Natural killer cell (primary cell): Measurements from ENCODE around the gene AHSG. TPM values are rescaled to one million over a fixed set of nuclear protein-coding genes. Genes with fewer than 3 reads are reported as not detected.

Experiments
- ATAC-seq, 3 donors: fragments of 150-1000 bp in 2 of 3; fragments of 200-7000 bp in 1 of 3; cut with Tn5 transposase; 1 replicate in 1 of 3; 2 replicates in 2 of 3; pipeline ENCODE4 v1.10.0; 2021; ENCODE audit warnings: mild to moderate bottlenecking in 2 of 3, moderate library complexity in 2 of 3
- DNase-seq, 2 donors: peaks; one replicate each; pipeline versions ENCODE4 v3.0.0 to v3.0.0-alpha.2; 2013 to 2021; ENCODE audit warnings: mixed read lengths in 1 of 2
- H3K27ac ChIP-seq: one replicate; pipeline ENCODE4 v1.5.1; 2013; ENCODE audit warnings: mild to moderate bottlenecking, low read length
- H3K27me3 ChIP-seq: one replicate; pipeline ENCODE4 v1.6.1; 2013; ENCODE audit warnings: low read length; ENCODE audit not compliant: control insufficient read depth, insufficient read depth
- H3K36me3 ChIP-seq: one replicate; pipeline ENCODE4 v1.6.1; 2013; ENCODE audit warnings: low read length; ENCODE audit not compliant: control insufficient read depth, insufficient read depth
- H3K4me1 ChIP-seq: one replicate; pipeline ENCODE4 v1.6.1; 2013; ENCODE audit warnings: low read length; ENCODE audit not compliant: control insufficient read depth, insufficient read depth
- H3K4me3 ChIP-seq: one replicate; pipeline ENCODE4 v1.5.1; 2013; ENCODE audit warnings: low read length
- H3K9me3 ChIP-seq: one replicate; pipeline ENCODE4 v1.6.1; 2013; ENCODE audit warnings: low read length; ENCODE audit not compliant: control insufficient read depth, insufficient read depth
- H3K27ac Mint-ChIP-seq, 2 donors: one replicate each; pipeline ENCODE4 v1.8.0; 2022; ENCODE audit warnings: mild to moderate bottlenecking in 2 of 2, mixed read lengths in 2 of 2, moderate library complexity in 1 of 2
- H3K27me3 Mint-ChIP-seq, 2 donors: one replicate each; pipeline ENCODE4 v1.8.0; 2022; ENCODE audit warnings: low read depth in 2 of 2, mixed read lengths in 2 of 2
- H3K36me3 Mint-ChIP-seq: one replicate; pipeline ENCODE4 v1.8.0; 2022; ENCODE audit warnings: mixed read lengths
- H3K4me1 Mint-ChIP-seq, 2 donors: one replicate each; pipeline ENCODE4 v1.8.0; 2022; ENCODE audit warnings: mixed read lengths in 2 of 2
- H3K4me3 Mint-ChIP-seq: one replicate; pipeline ENCODE4 v1.8.0; 2022; ENCODE audit warnings: mild to moderate bottlenecking, moderate library complexity, mixed read lengths
- H3K9me3 Mint-ChIP-seq, 2 donors: one replicate each; pipeline ENCODE4 v1.8.0; 2022; ENCODE audit warnings: mixed read lengths in 2 of 2
- WGBS: methylation state at CpG from one replicate; pipeline ENCODE4 v1.1.7; 2013; ENCODE audit warnings: missing lambda C conversion rate; ENCODE audit not compliant: insufficient coverage; 5-methylcytosine and 5-hydroxymethylcytosine counted together
- intact Hi-C: fragments of 100-400 bp; cut with micrococcal nuclease; formaldehyde crosslinking; loops from one replicate; pipeline ENCODE4 v1.14.2; 2022
- total RNA-seq, 4 donors: library from RNA; stranded (reverse); fragments of 120-200 nt in 1 of 4; gene quantifications; one replicate each; pipeline versions ENCODE4 v1.2.3 to v1.2.4, GENCODE V29; 2013 to 2022
- TF ChIP-seq, protein P1 (sequence below): fragments of 200-600 bp; IDR thresholded peaks from one replicate; pipeline ENCODE4 v1.8.0; 2022; ENCODE audit warnings: antibody characterized with exemption

Gene AHSG
- total RNA-seq, 3 donors from 2014 or later (not counting 1 experiment from before 2014, with no cell fraction given) = not detected

GRCh38 chr3:186570096-186570940 lies 42.5 kb upstream of the AHSG start, which contains the start of gene DNAJB11:
TSS of gene DNAJB11 (plus strand) at chr3:186570720. CDS start at chr3:186570898, 178 bp downstream.
- Mint-ChIP-seq H3K9me3 (no peaks in the 10 kb centered on the region), H3K36me3 (peaks cover 10% of the 10 kb centered on the region), H3K4me1 (peaks cover 50 to 58% of the 10 kb centered on the region in 2 donors), H3K4me3 (peak within 1 kb of the TSS; percentile 99), H3K27ac (peak within 1 kb of the TSS; percentile 97 to 98), H3K27me3 (no peaks in the 10 kb centered on the region)
- H3K9me3 ChIP-seq = no peaks in the 10 kb centered on the region
- peak within 1 kb of the TSS; percentile 84 for H3K4me3 ChIP-seq
- H3K27me3 ChIP-seq = no peaks in the 10 kb centered on the region
- WGBS = under 1% methylated on average over 59 of the region's 59 CpGs
- DNase-seq (peak; percentile 97 to 99), ATAC-seq (peak; percentile 83 to 95 (median 83))
- H3K36me3 ChIP-seq = peaks cover 23% of the 10 kb centered on the region
- intact Hi-C loops = loop anchor here (1.0 to 10.0 kb wide), 4 partner anchors 214 to 984 kb away; partner anchors contain the start of genes ETV5, RPL39L and SENP2
- H3K27ac ChIP-seq = peak within 1 kb of the TSS; percentile 95
- TF ChIP-seq, protein P1, sequence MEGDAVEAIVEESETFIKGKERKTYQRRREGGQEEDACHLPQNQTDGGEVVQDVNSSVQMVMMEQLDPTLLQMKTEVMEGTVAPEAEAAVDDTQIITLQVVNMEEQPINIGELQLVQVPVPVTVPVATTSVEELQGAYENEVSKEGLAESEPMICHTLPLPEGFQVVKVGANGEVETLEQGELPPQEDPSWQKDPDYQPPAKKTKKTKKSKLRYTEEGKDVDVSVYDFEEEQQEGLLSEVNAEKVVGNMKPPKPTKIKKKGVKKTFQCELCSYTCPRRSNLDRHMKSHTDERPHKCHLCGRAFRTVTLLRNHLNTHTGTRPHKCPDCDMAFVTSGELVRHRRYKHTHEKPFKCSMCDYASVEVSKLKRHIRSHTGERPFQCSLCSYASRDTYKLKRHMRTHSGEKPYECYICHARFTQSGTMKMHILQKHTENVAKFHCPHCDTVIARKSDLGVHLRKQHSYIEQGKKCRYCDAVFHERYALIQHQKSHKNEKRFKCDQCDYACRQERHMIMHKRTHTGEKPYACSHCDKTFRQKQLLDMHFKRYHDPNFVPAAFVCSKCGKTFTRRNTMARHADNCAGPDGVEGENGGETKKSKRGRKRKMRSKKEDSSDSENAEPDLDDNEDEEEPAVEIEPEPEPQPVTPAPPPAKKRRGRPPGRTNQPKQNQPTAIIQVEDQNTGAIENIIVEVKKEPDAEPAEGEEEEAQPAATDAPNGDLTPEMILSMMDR = no peak
- H3K4me1 ChIP-seq = peaks cover 36% of the 10 kb centered on the region

DNA sequence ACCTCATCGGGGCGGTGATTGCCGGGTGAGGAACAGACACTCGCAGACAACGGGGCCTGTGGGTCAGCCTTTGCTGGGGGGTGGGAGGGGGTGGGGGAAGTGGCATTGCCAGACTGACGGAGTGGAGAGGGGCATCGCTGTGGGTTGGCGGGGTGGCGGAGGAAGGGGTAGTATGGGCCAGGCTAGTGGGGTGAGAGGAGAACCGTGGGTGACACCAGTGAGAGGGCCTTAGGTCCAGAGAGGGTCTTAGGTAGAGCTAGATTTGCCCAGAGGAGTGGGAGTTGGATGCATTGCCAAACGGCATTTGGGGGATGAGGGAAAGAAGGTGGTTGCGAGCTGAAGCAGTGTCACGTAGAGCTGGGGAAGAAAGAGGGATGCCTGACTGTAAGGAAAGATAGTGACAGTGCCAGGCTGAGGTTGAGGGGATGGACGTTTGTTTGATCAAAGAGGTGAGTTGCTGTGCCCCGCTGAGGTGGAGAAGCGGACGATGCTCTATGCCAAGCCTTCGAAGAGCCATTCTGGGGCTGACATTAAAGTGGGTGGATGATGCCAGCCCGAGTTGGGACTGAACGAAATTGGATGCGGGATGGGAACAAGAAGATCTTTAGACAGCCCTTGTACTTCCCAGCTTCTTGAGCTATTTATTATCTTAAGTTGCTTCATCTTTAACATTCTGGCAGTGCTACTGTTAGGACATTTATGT lies 41.8 kb upstream of the AHSG start:
- no peak for DNase-seq
- peak overlapping the region; percentile 84 for H3K4me3 ChIP-seq
- intact Hi-C loops = loop anchor here (1.0 to 10.0 kb wide), 4 partner anchors 213 to 985 kb away; partner anchors contain the start of genes ETV5, RPL39L and SENP2
- H3K27me3 Mint-ChIP-seq = no peaks in the 10 kb centered on the region
- TF ChIP-seq, protein P1 = no peak
- WGBS = 5% methylated on average over 21 of the region's 21 CpGs
- peaks cover 33% of the 10 kb centered on the region for H3K4me1 ChIP-seq
- no peaks in the 10 kb centered on the region for H3K9me3 Mint-ChIP-seq
- H3K9me3 ChIP-seq = no peaks in the 10 kb centered on the region
- H3K27ac ChIP-seq = peak overlapping the region; percentile 95
- peak overlapping the region; percentile 99 for H3K4me3 Mint-ChIP-seq
- H3K36me3 Mint-ChIP-seq = peaks cover 10% of the 10 kb centered on the region
- H3K36me3 ChIP-seq = peaks cover 31% of the 10 kb centered on the region
- H3K4me1 Mint-ChIP-seq = peaks cover 53 to 57% of the 10 kb centered on the region in 2 donors
- no peak for ATAC-seq
- no peaks in the 10 kb centered on the region for H3K27me3 ChIP-seq
- peak overlapping the region; percentile 97 to 98 for H3K27ac Mint-ChIP-seq

DNA sequence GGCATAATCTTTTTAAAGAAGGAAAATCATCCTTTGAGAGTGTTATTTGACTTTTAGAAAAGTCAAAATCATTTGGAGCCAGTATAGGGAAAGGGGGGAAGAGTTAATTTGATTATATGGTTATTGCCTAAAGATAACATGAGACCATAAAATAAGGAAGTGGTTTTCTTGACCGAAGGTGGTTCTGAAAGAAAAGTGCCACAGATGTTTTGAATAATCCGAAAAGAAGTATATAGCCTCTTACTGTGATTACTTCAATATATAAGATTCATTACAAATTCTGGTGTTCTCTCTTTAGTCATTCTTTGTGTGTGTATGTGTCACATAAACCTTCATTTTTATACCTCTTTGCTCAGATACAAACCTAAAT lies 41.2 kb upstream of the AHSG start:
- intact Hi-C loops = loop anchor here (10.0 kb wide), 1 partner anchor 563 kb away; the partner anchor contains the start of gene RPL39L
- ATAC-seq (no peak), DNase-seq (no peak)
- no peak overlapping the region for H3K27ac ChIP-seq
- H3K4me3 Mint-ChIP-seq = peak overlapping the region; percentile 99
- H3K27me3 ChIP-seq = no peaks in the 10 kb centered on the region
- peaks cover 37% of the 10 kb centered on the region for H3K36me3 ChIP-seq
- H3K27ac Mint-ChIP-seq = peak overlapping the region; percentile 97 to 98
- H3K4me3 ChIP-seq = peak overlapping the region; percentile 84
- peaks cover 48 to 52% of the 10 kb centered on the region in 2 donors for H3K4me1 Mint-ChIP-seq
- peaks cover 28% of the 10 kb centered on the region for H3K4me1 ChIP-seq
- 0% methylated on average over 1 of the region's 2 CpGs for WGBS
- no peaks in the 10 kb centered on the region for H3K9me3 Mint-ChIP-seq
- peaks cover 10% of the 10 kb centered on the region for H3K36me3 Mint-ChIP-seq
- no peaks in the 10 kb centered on the region for H3K9me3 ChIP-seq
- TF ChIP-seq, protein P1 = no peak
- H3K27me3 Mint-ChIP-seq = no peaks in the 10 kb centered on the region
